Gastrocnemius medialis (tissue), 4 donors: ENCODE results near the gene THEMIS2.

Experiments used
- CTCF ChIP-seq, 5 experiments: fragments of 450-650 bp in 3 of 5; fragments of 200-600 bp in 2 of 5; sonication (generic) in 2 of 5; IDR thresholded peaks in 4 of 5; conservative IDR thresholded peaks in 1 of 5; 1 replicate in 4 of 5; 2 replicates in 1 of 5; pipeline ENCODE4 v1.5.1; 2016 to 2019; ENCODE audit warnings: antibody characterized with exemption in 5 of 5, mild to moderate bottlenecking in 3 of 5, moderate library complexity in 3 of 5
- POLR2A ChIP-seq, 2 donors: fragments of 450-650 bp; IDR thresholded peaks; one replicate each; pipeline ENCODE4 v1.6.1; 2017; ENCODE audit warnings: antibody characterized with exemption in 2 of 2, mild to moderate bottlenecking in 2 of 2, moderate library complexity in 2 of 2

- TF ChIP-seq CTCF (IDR thresholded peaks at IDR 0.05 in 4 of 5, conservative IDR thresholded peaks at IDR 0.05 in 1 of 5) (no peak), POLR2A (IDR thresholded peaks at IDR 0.05) (no peak)
Observed at GRCh38 chr1:27858949-27859576, 13.3 kb upstream of the THEMIS2 start.
